Mesendoderm (in vitro differentiated cells): ENCODE data around the gene RCVRN.

Experiments used
- DNase-seq: peaks from one replicate; pipeline ENCODE4 v3.0.0; 2013
- H2AK5ac ChIP-seq: 2 replicates; pipeline ENCODE4 v1.6.1; 2013; ENCODE audit warnings: low read length, inconsistent platforms
- H2BK120ac ChIP-seq: 2 replicates; pipeline ENCODE4 v1.6.1; 2013; ENCODE audit warnings: low read depth, mild to moderate bottlenecking, low read length, moderate library complexity, mixed read lengths
- H2BK15ac ChIP-seq: replicated peaks from 2 replicates; pipeline ENCODE4 v1.6.1; 2013; ENCODE audit warnings: low read depth, mild to moderate bottlenecking, moderate library complexity
- H2BK5ac ChIP-seq: 2 replicates; pipeline ENCODE4 v1.6.1; 2013; ENCODE audit warnings: low read length, inconsistent platforms
- H3K18ac ChIP-seq: 2 replicates; pipeline ENCODE4 v1.6.1; 2013; ENCODE audit warnings: mild to moderate bottlenecking, low read length, mixed read lengths
- H3K23ac ChIP-seq: one replicate; pipeline ENCODE4 v1.6.1; 2013; ENCODE audit warnings: low read length
- H3K27ac ChIP-seq: 2 replicates; pipeline ENCODE4 v1.5.1; 2013; ENCODE audit warnings: low read depth, mild to moderate bottlenecking, inconsistent platforms, low read length, moderate library complexity
- H3K27me3 ChIP-seq: 2 replicates; pipeline ENCODE4 v1.6.1; 2013; ENCODE audit warnings: low read length, control low read depth, mild to moderate bottlenecking, inconsistent platforms; ENCODE audit not compliant: insufficient read depth, poor library complexity
- H3K36me3 ChIP-seq: 2 replicates; pipeline ENCODE4 v1.6.1; 2013; ENCODE audit warnings: low read length, inconsistent platforms; ENCODE audit not compliant: control insufficient read depth, insufficient read depth
- H3K4ac ChIP-seq: one replicate; pipeline ENCODE4 v1.6.1; 2013; ENCODE audit warnings: low read depth, mild to moderate bottlenecking, low read length, moderate library complexity
- H3K4me1 ChIP-seq: 2 replicates; pipeline ENCODE4 v1.6.1; 2013; ENCODE audit warnings: low read depth, low read length, inconsistent platforms; ENCODE audit not compliant: control insufficient read depth
- H3K4me2 ChIP-seq: 2 replicates; pipeline ENCODE4 v1.6.1; 2013; ENCODE audit warnings: low read length
- H3K4me3 ChIP-seq: 2 replicates; pipeline ENCODE4 v1.5.1; 2013; ENCODE audit warnings: mild to moderate bottlenecking, low read length
- H3K56ac ChIP-seq: one replicate; pipeline ENCODE4 v1.6.1; 2013; ENCODE audit warnings: low read length
- H3K79me1 ChIP-seq: 2 replicates; pipeline ENCODE4 v1.6.1; 2013; ENCODE audit warnings: low read length, inconsistent platforms
- H3K79me2 ChIP-seq: 2 replicates; pipeline ENCODE4 v1.6.1; 2013; ENCODE audit warnings: mild to moderate bottlenecking, low read length; ENCODE audit not compliant: control insufficient read depth, insufficient read depth
- H3K9ac ChIP-seq: 2 replicates; pipeline ENCODE4 v1.6.1; 2013; ENCODE audit warnings: low read length, inconsistent platforms
- H4K5ac ChIP-seq: one replicate; pipeline ENCODE4 v1.6.1; 2013; ENCODE audit warnings: low read length
- H4K8ac ChIP-seq: one replicate; pipeline ENCODE4 v1.6.1; 2013; ENCODE audit warnings: low read depth, mild to moderate bottlenecking, control low read depth, low read length, moderate library complexity
- WGBS: extraction: QIAGEN DNeasy Blood & Tissue Kit; methylation state at CpG from one replicate; pipeline ENCODE4 v1.1.7; 2013; ENCODE audit warnings: low lambda C conversion rate, missing lambda C conversion rate; ENCODE audit not compliant: insufficient coverage; ENCODE audit errors: extremely low coverage; 5-methylcytosine and 5-hydroxymethylcytosine counted together

The RCVRN gene

DNA sequence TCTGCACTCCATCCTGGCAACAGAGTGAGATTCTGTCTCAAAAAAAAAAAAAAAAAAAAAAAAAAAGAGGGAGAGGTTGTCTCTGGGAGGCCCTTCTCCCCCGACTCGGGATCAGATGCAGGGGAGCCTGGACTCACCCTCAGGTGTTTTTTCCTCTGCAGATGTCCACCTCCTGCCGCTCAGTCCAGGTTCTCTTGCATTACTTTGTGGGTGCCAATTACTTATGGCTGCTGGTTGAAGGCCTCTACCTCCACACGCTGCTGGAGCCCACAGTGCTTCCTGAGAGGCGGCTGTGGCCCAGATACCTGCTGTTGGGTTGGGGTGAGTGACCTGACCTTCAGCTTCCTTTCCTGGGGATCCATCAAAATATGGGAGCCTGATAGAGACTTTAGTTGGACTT, 45.3 kb downstream of the RCVRN start:
- DNase-seq = no peak
- no CpG with 5 or more reads among the region's 5 CpGs for WGBS

DNA sequence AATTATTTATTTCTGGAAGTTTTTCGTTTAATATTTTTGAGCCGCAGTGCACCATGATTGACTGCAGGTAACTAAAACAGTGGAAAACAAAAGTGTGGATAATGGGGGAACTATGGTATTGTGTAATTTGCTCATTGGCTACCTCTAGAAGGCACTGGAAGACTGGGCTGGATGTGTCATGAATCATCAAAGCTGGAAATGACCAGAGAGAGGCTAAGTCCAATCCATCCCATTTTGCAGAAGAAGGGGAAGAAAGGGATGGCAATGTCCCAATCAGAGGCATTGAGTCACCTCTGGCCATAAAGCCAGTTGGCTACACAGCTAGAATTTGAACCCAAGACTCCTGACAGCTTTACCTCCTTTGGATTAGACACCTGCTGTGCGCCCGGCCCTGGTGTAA, 50.0 kb downstream of the RCVRN start:
- no peak overlapping the region for H2AK5ac ChIP-seq
- no peaks in the 10 kb centered on the region for H3K79me1 ChIP-seq
- no peak overlapping the region for H3K23ac ChIP-seq
- DNase-seq = no peak
- H3K4me2 ChIP-seq = no peak overlapping the region
- H3K79me2 ChIP-seq = no peaks in the 10 kb centered on the region
- H4K8ac ChIP-seq = no peak overlapping the region
- no peaks in the 10 kb centered on the region for H3K36me3 ChIP-seq
- H2BK15ac ChIP-seq = no peak overlapping the region
- H3K27me3 ChIP-seq = no peaks in the 10 kb centered on the region
- H4K5ac ChIP-seq = no peak overlapping the region
- WGBS = no CpG with 5 or more reads among the region's 4 CpGs
- no peak overlapping the region for H3K4me3 ChIP-seq
- H2BK5ac ChIP-seq = no peak overlapping the region
- no peak overlapping the region for H3K9ac ChIP-seq
- no peak overlapping the region for H3K27ac ChIP-seq
- H3K4ac ChIP-seq = no peak overlapping the region
- H2BK120ac ChIP-seq = no peak overlapping the region
- H3K56ac ChIP-seq = no peak overlapping the region
- H3K4me1 ChIP-seq = no peaks in the 10 kb centered on the region
- H3K18ac ChIP-seq = no peak overlapping the region

More for the DNA sequence above, 45.3 kb downstream of the RCVRN start:
- Histone ChIP-seq H3K23ac (no peak overlapping the region), H3K36me3 (no peaks in the 10 kb centered on the region), H3K4ac (no peak overlapping the region), H3K27ac (no peak overlapping the region), H2BK120ac (no peak overlapping the region), H3K56ac (no peak overlapping the region), H3K4me3 (no peak overlapping the region), H2AK5ac (no peak overlapping the region), H3K79me1 (no peaks in the 10 kb centered on the region), H2BK5ac (no peak overlapping the region), H3K27me3 (no peaks in the 10 kb centered on the region), H3K18ac (no peak overlapping the region), H2BK15ac (no peak overlapping the region), H3K79me2 (no peaks in the 10 kb centered on the region), H4K5ac (no peak overlapping the region), H4K8ac (no peak overlapping the region), H3K4me2 (no peak overlapping the region), H3K9ac (no peak overlapping the region), H3K4me1 (no peaks in the 10 kb centered on the region)

DNA sequence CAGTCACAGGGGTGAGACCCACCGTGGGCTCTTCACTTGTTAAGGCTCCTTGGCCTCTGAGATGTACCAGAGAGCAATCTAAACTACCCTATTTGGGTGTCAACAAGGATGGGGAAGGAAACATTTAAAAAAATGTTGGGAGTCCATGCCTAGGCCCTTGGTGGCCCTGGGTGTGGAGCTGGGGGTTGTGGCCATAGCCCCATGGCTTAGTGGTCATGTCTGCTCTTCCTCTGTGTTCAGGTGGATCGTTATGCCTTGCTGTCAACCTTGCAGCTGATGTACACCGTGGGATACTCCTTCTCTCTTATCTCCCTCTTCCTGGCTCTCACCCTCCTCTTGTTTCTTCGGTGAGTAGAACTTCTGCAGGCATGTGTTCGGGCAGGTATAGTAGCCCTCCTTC, 50.8 kb downstream of the RCVRN start:
- no peak overlapping the region for H3K56ac ChIP-seq
- H2BK5ac ChIP-seq = no peak overlapping the region
- H2BK120ac ChIP-seq = no peak overlapping the region
- no peaks in the 10 kb centered on the region for H3K4me1 ChIP-seq
- no peaks in the 10 kb centered on the region for H3K79me1 ChIP-seq
- H3K36me3 ChIP-seq = no peaks in the 10 kb centered on the region
- no peak overlapping the region for H3K4me3 ChIP-seq
- H2BK15ac ChIP-seq = no peak overlapping the region
- no peak overlapping the region for H3K23ac ChIP-seq
- no peak for DNase-seq
- WGBS = no CpG with 5 or more reads among the region's 5 CpGs
- H3K4me2 ChIP-seq = no peak overlapping the region
- no peak overlapping the region for H4K8ac ChIP-seq
- no peak overlapping the region for H3K4ac ChIP-seq
- no peaks in the 10 kb centered on the region for H3K79me2 ChIP-seq
- no peaks in the 10 kb centered on the region for H3K27me3 ChIP-seq
- no peak overlapping the region for H3K9ac ChIP-seq
- H3K27ac ChIP-seq = no peak overlapping the region
- no peak overlapping the region for H4K5ac ChIP-seq
- no peak overlapping the region for H3K18ac ChIP-seq
- H2AK5ac ChIP-seq = no peak overlapping the region

DNA sequence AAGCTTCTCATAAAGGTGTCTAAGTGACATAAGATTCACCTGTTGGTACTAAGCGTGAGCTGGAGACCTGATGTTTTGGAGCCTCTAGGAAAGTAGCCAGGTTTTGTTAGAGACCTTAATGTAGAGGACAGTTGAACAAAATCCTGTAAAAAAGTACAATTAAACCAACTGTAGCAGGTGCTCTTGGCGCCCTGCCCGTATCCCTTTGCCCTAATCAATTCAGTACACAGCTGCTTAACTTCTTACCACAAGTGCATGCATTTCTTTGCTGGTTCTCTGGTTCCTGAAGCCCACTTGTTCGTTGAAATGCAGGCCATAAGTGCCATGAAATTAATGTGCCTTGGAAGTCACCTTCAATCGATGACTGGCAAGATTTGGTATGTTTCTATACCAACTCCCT, 54.9 kb downstream of the RCVRN start:
- Histone ChIP-seq H3K36me3 (no peaks in the 10 kb centered on the region), H3K4me3 (no peak overlapping the region), H3K27ac (no peak overlapping the region), H3K23ac (no peak overlapping the region), H2BK120ac (no peak overlapping the region), H3K79me1 (no peaks in the 10 kb centered on the region), H3K4me1 (no peaks in the 10 kb centered on the region), H2BK15ac (no peak overlapping the region), H3K27me3 (no peaks in the 10 kb centered on the region), H3K18ac (no peak overlapping the region), H3K4me2 (no peak overlapping the region), H3K79me2 (no peaks in the 10 kb centered on the region), H3K4ac (no peak overlapping the region), H4K8ac (no peak overlapping the region), H3K9ac (no peak overlapping the region), H2BK5ac (no peak overlapping the region), H2AK5ac (no peak overlapping the region), H3K56ac (no peak overlapping the region), H4K5ac (no peak overlapping the region)
- no peak for DNase-seq
- WGBS = no CpG with 5 or more reads among the region's 5 CpGs
